ENCODE results near the gene CDC42BPA.

DNA sequence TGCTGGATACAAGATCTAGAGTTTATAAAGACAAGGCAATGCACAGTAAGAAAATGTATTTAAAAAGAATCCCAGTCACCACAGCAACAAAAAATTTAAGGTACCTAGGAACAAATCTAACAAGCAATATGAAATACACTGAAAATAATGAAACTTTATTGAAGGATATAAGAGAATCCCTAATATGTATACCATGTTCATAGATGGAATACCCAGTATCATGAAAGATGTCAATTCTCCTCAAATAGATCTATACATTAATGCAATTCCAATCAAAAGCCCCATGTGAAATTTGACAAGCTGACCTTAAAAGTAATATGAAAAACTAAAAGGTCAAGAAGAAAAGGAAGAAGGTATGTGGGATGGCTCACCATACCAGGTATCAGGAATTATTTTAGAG lies 269.0 kb downstream of the CDC42BPA start:
- TF ChIP-seq, protein P1, sequence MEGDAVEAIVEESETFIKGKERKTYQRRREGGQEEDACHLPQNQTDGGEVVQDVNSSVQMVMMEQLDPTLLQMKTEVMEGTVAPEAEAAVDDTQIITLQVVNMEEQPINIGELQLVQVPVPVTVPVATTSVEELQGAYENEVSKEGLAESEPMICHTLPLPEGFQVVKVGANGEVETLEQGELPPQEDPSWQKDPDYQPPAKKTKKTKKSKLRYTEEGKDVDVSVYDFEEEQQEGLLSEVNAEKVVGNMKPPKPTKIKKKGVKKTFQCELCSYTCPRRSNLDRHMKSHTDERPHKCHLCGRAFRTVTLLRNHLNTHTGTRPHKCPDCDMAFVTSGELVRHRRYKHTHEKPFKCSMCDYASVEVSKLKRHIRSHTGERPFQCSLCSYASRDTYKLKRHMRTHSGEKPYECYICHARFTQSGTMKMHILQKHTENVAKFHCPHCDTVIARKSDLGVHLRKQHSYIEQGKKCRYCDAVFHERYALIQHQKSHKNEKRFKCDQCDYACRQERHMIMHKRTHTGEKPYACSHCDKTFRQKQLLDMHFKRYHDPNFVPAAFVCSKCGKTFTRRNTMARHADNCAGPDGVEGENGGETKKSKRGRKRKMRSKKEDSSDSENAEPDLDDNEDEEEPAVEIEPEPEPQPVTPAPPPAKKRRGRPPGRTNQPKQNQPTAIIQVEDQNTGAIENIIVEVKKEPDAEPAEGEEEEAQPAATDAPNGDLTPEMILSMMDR (IDR thresholded peaks at IDR 0.05): no peak
- no peak for TF ChIP-seq POLR2A (IDR thresholded peaks at IDR 0.05)

All from lower leg skin (tissue), 3 donors.